Natural killer cell treated with Interleukin-12 subunit alpha and Interleukin-12 subunit beta and Interleukin-15 and Interleukin-18, amount 100 ng/mL, for 72 hours (primary cell): Measurements from ENCODE around the gene KLK6. TPM values are rescaled to one million over a fixed set of nuclear protein-coding genes. Genes with fewer than 3 reads are reported as not detected.

Experiments
- total RNA-seq, 2 donors: library from RNA; stranded (reverse); gene quantifications; one replicate each; pipeline ENCODE4 v1.2.3, GENCODE V29; 2022

The KLK6 gene
- total RNA-seq, 2 donors from 2014 or later = not detected

Other genes with a start within 250 kb of the KLK6 start
- gene SHANK1, start 249.8 kb downstream of the KLK6 start, total RNA-seq = not detected
- 1 to 10 TPM; 1.1 to 1.2 TPM for gene CLEC11A, start 246.2 kb downstream of the KLK6 start, total RNA-seq
- not detected for gene GPR32, start 199.1 kb downstream of the KLK6 start, total RNA-seq
- not detected for gene ACP4, start 179.2 kb downstream of the KLK6 start, total RNA-seq
- gene KLK1, start 145.8 kb downstream of the KLK6 start, total RNA-seq = not detected
- not detected for gene KLK15, start 136.0 kb downstream of the KLK6 start, total RNA-seq
- gene KLK3, start 114.7 kb downstream of the KLK6 start, total RNA-seq = not detected
- not detected for gene KLK2, start 96.2 kb downstream of the KLK6 start, total RNA-seq
- gene KLK4, start 58.2 kb downstream of the KLK6 start, total RNA-seq = not detected
- not detected for gene KLK5, start 16.6 kb downstream of the KLK6 start, total RNA-seq
- not detected for gene KLK7, start 14.3 kb upstream of the KLK6 start, total RNA-seq
- not detected for gene KLK8, start 32.0 kb upstream of the KLK6 start, total RNA-seq
- not detected for gene KLK10, start 50.1 kb upstream of the KLK6 start, total RNA-seq
- not detected for gene KLK11, start 57.0 kb upstream of the KLK6 start, total RNA-seq
- gene KLK12, start 65.4 kb upstream of the KLK6 start, total RNA-seq = not detected
- not detected for gene KLK13, start 95.5 kb upstream of the KLK6 start, total RNA-seq
- gene KLK14, start 113.3 kb upstream of the KLK6 start, total RNA-seq = 1 to 10 TPM in 1 of 2 donors, under 1 TPM in 1; 0.50 to 2.2 TPM
- 10 to 100 TPM in 1 of 2 donors, 1 to 10 TPM in 1; 8.1 to 15.4 TPM for gene CTU1, start 138.8 kb upstream of the KLK6 start, total RNA-seq
- 1 to 10 TPM in 1 of 2 donors, under 1 TPM in 1; 0.69 to 1.1 TPM for gene SIGLEC9, start 155.3 kb upstream of the KLK6 start, total RNA-seq
- 1 to 10 TPM; 7.9 to 8.7 TPM for gene SIGLEC7, start 172.7 kb upstream of the KLK6 start, total RNA-seq